Measurements from ENCODE around the gene PPTC7. TPM values are rescaled to one million over a fixed set of nuclear protein-coding genes. Genes with fewer than 3 reads are reported as not detected.

PPTC7 gene
- total and polyA plus RNA-seq, 2 of the 13 experiments (the other 11 are each of a cell fraction or from before 2014, with no cell fraction given) = 4.8 to 12.3 TPM

Small RNAs within 50 kb of the gene (small RNA-seq; reads per million reads assigned to genes)
- gene RF00278 (ENCODE audit: insufficient read depth in 2 of 3, insufficient read length in 3 of 3, low read depth in 2 of 3, low replicate concordance in 1 of 3) = 0 reads per million in 3 experiments
- 0 reads per million in 3 experiments for gene RN7SL387P (ENCODE audit: insufficient read depth in 2 of 3, insufficient read length in 3 of 3, low read depth in 2 of 3, low replicate concordance in 1 of 3)

Other genes starting within 250 kb of the PPTC7 start
- gene ANAPC7, start 179.6 kb downstream of the PPTC7 start, total RNA-seq (2016; rRNA removed; fragmentation: Illumina TruSeq; extraction: Trizol) = 69.1 and 73.7 TPM in 2 replicates
- 31.5 and 40.0 TPM in 2 replicates for gene ANAPC7, start 179.6 kb downstream of the PPTC7 start, polyA plus RNA-seq (2011; rRNA removed)
- 234 and 322 TPM in 2 replicates for gene ARPC3, start 133.0 kb downstream of the PPTC7 start, total RNA-seq (2016; rRNA removed; fragmentation: Illumina TruSeq; extraction: Trizol)
- gene ARPC3, start 133.0 kb downstream of the PPTC7 start, polyA plus RNA-seq (2011; rRNA removed) = 32.7 and 38.0 TPM in 2 replicates
- 29.5 and 41.4 TPM in 2 replicates for gene GPN3, start 115.1 kb downstream of the PPTC7 start, total RNA-seq (2016; rRNA removed; fragmentation: Illumina TruSeq; extraction: Trizol)
- gene GPN3, start 115.1 kb downstream of the PPTC7 start, polyA plus RNA-seq (2011; rRNA removed) = 15.7 and 28.7 TPM in 2 replicates
- gene FAM216A, start 114.5 kb downstream of the PPTC7 start, total RNA-seq (2016; rRNA removed; fragmentation: Illumina TruSeq; extraction: Trizol) = 19.4 and 20.3 TPM in 2 replicates
- 26.9 and 31.2 TPM in 2 replicates for gene FAM216A, start 114.5 kb downstream of the PPTC7 start, polyA plus RNA-seq (2011; rRNA removed)
- 107 and 161 TPM in 2 replicates for gene VPS29, start 81.2 kb downstream of the PPTC7 start, total RNA-seq (2016; rRNA removed; fragmentation: Illumina TruSeq; extraction: Trizol)
- 100 and 114 TPM in 2 replicates for gene VPS29, start 81.2 kb downstream of the PPTC7 start, polyA plus RNA-seq (2011; rRNA removed)
- 0.38 TPM in 2 replicates for gene RAD9B, start 81.0 kb downstream of the PPTC7 start, total RNA-seq (2016; rRNA removed; fragmentation: Illumina TruSeq; extraction: Trizol)
- 0.05 and 0.10 TPM in 2 replicates for gene RAD9B, start 81.0 kb downstream of the PPTC7 start, polyA plus RNA-seq (2011; rRNA removed)
- gene TCTN1, start 30.8 kb upstream of the PPTC7 start, total RNA-seq (2016; rRNA removed; fragmentation: Illumina TruSeq; extraction: Trizol) = 8.9 and 16.0 TPM in 2 replicates
- gene TCTN1, start 30.8 kb upstream of the PPTC7 start, polyA plus RNA-seq (2011; rRNA removed) = 13.3 and 13.6 TPM in 2 replicates
- 0.20 and 0.49 TPM in 2 replicates for gene HVCN1, start 105.8 kb upstream of the PPTC7 start, total RNA-seq (2016; rRNA removed; fragmentation: Illumina TruSeq; extraction: Trizol)
- gene HVCN1, start 105.8 kb upstream of the PPTC7 start, polyA plus RNA-seq (2011; rRNA removed) = 0.88 and 1.3 TPM in 2 replicates
- 187 and 277 TPM in 2 replicates for gene PPP1CC, start 159.6 kb upstream of the PPTC7 start, total RNA-seq (2016; rRNA removed; fragmentation: Illumina TruSeq; extraction: Trizol)
- 133 and 178 TPM in 2 replicates for gene PPP1CC, start 159.6 kb upstream of the PPTC7 start, polyA plus RNA-seq (2011; rRNA removed)